A673 (cell line): ENCODE measurements around the gene BMX.

Source experiments
- CTCF ChIP-seq: fragments of 300-800, 200-600 bp; sonication (generic); conservative IDR thresholded peaks from 2 replicates; pipeline ENCODE4 v1.5.1; 2017; ENCODE audit warnings: low read depth, mild to moderate bottlenecking, antibody characterized with exemption, low read length, moderate library complexity, mixed read lengths
- EZH2 ChIP-seq: fragments of 200-600 bp; sonication (generic); IDR thresholded peaks from 2 replicates; pipeline ENCODE4 v1.6.1; 2017; ENCODE audit warnings: borderline replicate concordance, low read depth, mild to moderate bottlenecking, mixed read lengths, antibody characterized with exemption, low read length; ENCODE audit not compliant: poor library complexity, severe bottlenecking

GRCh38 chrX:15509845-15510244 lies 9.2 kb downstream of the BMX start:
- TF ChIP-seq CTCF (no peak), EZH2 (no peak)
